K562 treated with DMSO at 1 percent for 12 hours (cell line): ENCODE measurements around the gene MROH9. TPM values are rescaled to one million over a fixed set of nuclear protein-coding genes. Genes with fewer than 3 reads are reported as not detected.

Experiments used
- total RNA-seq: library from RNA; unstranded; fragments of 300-600 nt; gene quantifications from 2 replicates; pipeline ENCODE4 v1.2.3, GENCODE V29; 2022; ENCODE audit not compliant: insufficient read depth

MROH9 gene
- total RNA-seq, result not detected in 2 replicates

GRCh38 chr1:170935231-170935630 is at the start of gene MROH9:
TSS of gene MROH9 (plus strand) at chr1:170935534. CDS start at chr1:170945557, 10,023 bp downstream.

GRCh38 chr1:171090604-171091003 is 155.3 kb downstream of the MROH9 start, which contains the start of gene FMO3:
TSS of gene FMO3 (plus strand) at chr1:171090905. CDS start at chr1:171092659, 1,754 bp downstream.

Other genes with a start within 250 kb of the MROH9 start
- not detected in 2 replicates for gene FMO3, start 155.4 kb downstream of the MROH9 start, total RNA-seq
- not detected in 2 replicates for gene FMO2, start 249.8 kb downstream of the MROH9 start, total RNA-seq